ENCODE results near the gene PRM3. TPM values are rescaled to one million over a fixed set of nuclear protein-coding genes. Genes with fewer than 3 reads are reported as not detected.
A peak's percentile ranks its signal among the peaks of the same experiment; 100 is the strongest.

PRM3 gene
- total RNA-seq, 1 donor from 2014 or later = not detected

GRCh38 chr16:11245222-11245737, 28.1 kb downstream of the PRM3 start:
- no peaks in the 10 kb centered on the region for H3K9me3 ChIP-seq
- no peaks in the 10 kb centered on the region for H3K36me3 ChIP-seq
- intact Hi-C loops (cut with DNase I) = no loop called here
- no peak overlapping the region for H3K27ac ChIP-seq
- no peak overlapping the region for H3K4me3 ChIP-seq
- peaks cover 0 to 4% of the 10 kb centered on the region in 2 donors for H3K4me1 ChIP-seq
- TF ChIP-seq, protein P1, sequence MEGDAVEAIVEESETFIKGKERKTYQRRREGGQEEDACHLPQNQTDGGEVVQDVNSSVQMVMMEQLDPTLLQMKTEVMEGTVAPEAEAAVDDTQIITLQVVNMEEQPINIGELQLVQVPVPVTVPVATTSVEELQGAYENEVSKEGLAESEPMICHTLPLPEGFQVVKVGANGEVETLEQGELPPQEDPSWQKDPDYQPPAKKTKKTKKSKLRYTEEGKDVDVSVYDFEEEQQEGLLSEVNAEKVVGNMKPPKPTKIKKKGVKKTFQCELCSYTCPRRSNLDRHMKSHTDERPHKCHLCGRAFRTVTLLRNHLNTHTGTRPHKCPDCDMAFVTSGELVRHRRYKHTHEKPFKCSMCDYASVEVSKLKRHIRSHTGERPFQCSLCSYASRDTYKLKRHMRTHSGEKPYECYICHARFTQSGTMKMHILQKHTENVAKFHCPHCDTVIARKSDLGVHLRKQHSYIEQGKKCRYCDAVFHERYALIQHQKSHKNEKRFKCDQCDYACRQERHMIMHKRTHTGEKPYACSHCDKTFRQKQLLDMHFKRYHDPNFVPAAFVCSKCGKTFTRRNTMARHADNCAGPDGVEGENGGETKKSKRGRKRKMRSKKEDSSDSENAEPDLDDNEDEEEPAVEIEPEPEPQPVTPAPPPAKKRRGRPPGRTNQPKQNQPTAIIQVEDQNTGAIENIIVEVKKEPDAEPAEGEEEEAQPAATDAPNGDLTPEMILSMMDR (IDR thresholded peaks at IDR 0.05) = no peak
- no peak for DNase-seq (ENCODE audit: low spot score in 2 of 2)
- no peaks in the 10 kb centered on the region for H3K27me3 ChIP-seq

- peaks cover 0 to 5% of the 10 kb centered on the region in 2 donors for H3K4me1 ChIP-seq
- H3K9me3 ChIP-seq = no peaks in the 10 kb centered on the region
- H3K4me3 ChIP-seq = no peak overlapping the region
- no peak for DNase-seq (ENCODE audit: low spot score in 2 of 2)
- H3K27ac ChIP-seq = no peak overlapping the region
- intact Hi-C loops (cut with DNase I) = no loop called here
- TF ChIP-seq, protein P1 (IDR thresholded peaks at IDR 0.05) = no peak
- no peaks in the 10 kb centered on the region for H3K36me3 ChIP-seq
- H3K27me3 ChIP-seq = no peaks in the 10 kb centered on the region
Observed at GRCh38 chr16:11242658-11243057, 30.8 kb downstream of the PRM3 start.

GRCh38 chr16:11241480-11242204, 31.8 kb downstream of the PRM3 start:
- H3K4me1 ChIP-seq = peaks cover 0 to 5% of the 10 kb centered on the region in 2 donors
- intact Hi-C loops (cut with DNase I) = no loop called here

DNA sequence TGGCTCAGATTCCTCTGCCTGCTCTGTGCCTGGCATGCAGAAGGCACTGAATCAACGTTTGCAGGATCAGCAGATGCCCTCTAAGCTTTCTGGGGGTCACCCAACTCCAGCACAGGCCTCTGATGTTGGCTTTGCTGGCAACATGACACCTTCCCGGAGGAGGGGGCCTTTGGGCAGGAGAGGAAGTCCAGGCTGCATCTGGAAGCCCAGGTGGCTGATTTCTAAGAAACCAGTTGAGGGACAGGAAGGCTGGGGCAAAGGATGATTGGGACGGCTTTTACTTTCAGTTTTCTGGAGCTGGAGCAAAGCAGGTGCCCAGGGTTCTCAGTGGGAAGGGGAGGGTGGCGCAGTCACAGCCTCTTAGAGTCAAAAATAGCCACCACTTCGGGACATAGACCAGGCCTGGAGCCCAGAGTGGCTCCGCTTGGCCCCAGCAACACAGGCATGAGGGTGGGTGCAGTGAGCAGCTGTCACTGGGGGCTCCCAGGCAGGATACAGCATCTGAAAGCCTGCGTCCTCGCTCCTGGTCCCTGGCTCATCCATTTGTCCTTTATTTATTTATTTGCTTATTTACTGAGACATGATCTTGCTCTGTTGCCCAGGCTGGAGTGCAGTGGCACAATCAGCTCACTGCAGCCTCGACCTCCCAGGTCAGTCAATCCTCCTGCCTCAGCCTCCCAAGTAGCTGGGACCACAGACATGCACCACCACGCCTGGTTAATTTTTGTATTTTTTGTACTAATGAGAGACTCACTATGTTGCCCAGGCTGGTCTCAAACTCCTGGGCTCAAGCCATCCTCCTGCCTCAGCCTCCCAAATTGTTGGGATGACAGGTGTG, 32.6 kb downstream of the PRM3 start:
- peak overlapping the region in 1 of 2 donors; percentile 32 for H3K4me3 ChIP-seq
- H3K27ac ChIP-seq = peak overlapping the region; percentile 61 to 62
- peaks cover 0 to 5% of the 10 kb centered on the region in 2 donors for H3K4me1 ChIP-seq
- H3K27me3 ChIP-seq = no peaks in the 10 kb centered on the region
- H3K36me3 ChIP-seq = no peaks in the 10 kb centered on the region
- TF ChIP-seq, protein P1 (IDR thresholded peaks at IDR 0.05) = no peak
- intact Hi-C loops (cut with DNase I) = no loop called here
- DNase-seq (ENCODE audit: low spot score in 2 of 2) = no peak
- no peaks in the 10 kb centered on the region for H3K9me3 ChIP-seq

More at GRCh38 chr16:11241480-11242204, 31.8 kb downstream of the PRM3 start:
- H3K36me3 ChIP-seq = no peaks in the 10 kb centered on the region
- no peaks in the 10 kb centered on the region for H3K9me3 ChIP-seq
- DNase-seq (ENCODE audit: low spot score in 2 of 2) = no peak
- TF ChIP-seq, protein P1 (IDR thresholded peaks at IDR 0.05) = no peak
- no peak overlapping the region for H3K4me3 ChIP-seq
- H3K27me3 ChIP-seq = no peaks in the 10 kb centered on the region
- peak overlapping the region in 1 of 2 donors; percentile 62 for H3K27ac ChIP-seq

DNA sequence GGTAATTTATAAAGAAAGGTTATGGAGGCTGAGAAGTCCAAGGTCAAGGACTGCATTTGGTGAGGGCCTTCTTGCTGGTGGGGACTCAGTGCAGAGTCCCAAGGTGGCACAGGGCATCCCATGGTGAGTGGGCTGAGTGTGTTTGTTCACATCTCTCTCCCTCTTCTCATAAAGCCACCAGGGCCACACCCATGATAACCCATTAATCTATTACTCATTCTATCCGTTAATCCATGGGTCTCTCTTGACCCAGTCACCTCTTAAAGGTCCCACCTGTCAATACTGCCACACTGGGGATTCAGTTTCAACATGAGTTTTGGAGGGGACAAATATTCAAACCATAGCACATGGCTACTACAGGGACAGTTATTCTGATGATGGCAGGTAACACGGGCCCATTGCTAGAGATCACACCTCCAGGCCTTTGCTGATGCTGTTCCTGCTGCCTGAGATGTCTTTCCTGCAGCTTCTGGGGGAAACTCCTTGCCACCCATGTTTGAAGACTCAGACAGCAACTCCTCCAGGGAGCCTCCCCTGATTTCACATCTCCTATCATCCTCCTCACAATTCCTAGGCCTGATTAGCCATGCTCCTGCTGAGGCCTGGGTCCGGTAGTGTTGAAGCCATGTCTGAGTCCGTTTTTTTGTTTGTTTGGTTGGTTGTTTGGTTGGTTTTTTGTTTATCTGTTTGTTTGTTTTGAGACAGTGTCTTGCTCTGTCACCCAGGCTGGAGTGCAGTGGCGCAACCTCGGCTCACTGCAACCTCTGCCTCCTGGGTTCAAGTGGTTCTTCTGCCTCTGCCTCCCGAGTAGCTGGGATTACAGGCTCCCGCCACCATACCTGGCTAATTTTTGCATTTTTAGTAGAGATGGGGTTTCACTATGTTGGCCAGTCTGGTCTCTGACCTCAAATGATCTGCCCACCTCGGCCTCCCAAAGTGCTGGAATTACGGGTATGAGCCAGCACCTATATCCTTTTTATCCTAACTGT, 33.5 kb downstream of the PRM3 start:
- TF ChIP-seq, protein P1 (IDR thresholded peaks at IDR 0.05) = no peak
- no peaks in the 10 kb centered on the region for H3K9me3 ChIP-seq
- no peaks in the 10 kb centered on the region for H3K27me3 ChIP-seq
- intact Hi-C loops (cut with DNase I) = no loop called here
- H3K4me3 ChIP-seq = no peak overlapping the region
- peaks cover 0 to 5% of the 10 kb centered on the region in 2 donors for H3K4me1 ChIP-seq
- no peaks in the 10 kb centered on the region for H3K36me3 ChIP-seq
- H3K27ac ChIP-seq = peak overlapping the region in 1 of 2 donors; percentile 62
- DNase-seq (ENCODE audit: low spot score in 2 of 2) = no peak

Measured in ascending aorta (tissue), 2 donors.